ENCODE results near the gene ZC3H15. TPM values are rescaled to one million over a fixed set of nuclear protein-coding genes. Genes with fewer than 3 reads are reported as not detected.
"Not testable (repeated sequence)": the region's sequence is repeated elsewhere in the genome, so short reads cannot be mapped to it uniquely, and the experiment has no call there.

The ZC3H15 gene
- polyA plus RNA-seq, 3 donors, result 39.3 to 50.3 (median 48.8) TPM

- H3K27ac ChIP-seq (ENCODE audit: low read depth, low read length), result peak overlapping the region; percentile 63
- 0 to 1% (median 0%) methylated on average over 10 of the region's 10 CpGs for WGBS, 3 donors
Measured at GRCh38 chr2:186485576-186485870, 537 bp upstream of the ZC3H15 start.

DNA sequence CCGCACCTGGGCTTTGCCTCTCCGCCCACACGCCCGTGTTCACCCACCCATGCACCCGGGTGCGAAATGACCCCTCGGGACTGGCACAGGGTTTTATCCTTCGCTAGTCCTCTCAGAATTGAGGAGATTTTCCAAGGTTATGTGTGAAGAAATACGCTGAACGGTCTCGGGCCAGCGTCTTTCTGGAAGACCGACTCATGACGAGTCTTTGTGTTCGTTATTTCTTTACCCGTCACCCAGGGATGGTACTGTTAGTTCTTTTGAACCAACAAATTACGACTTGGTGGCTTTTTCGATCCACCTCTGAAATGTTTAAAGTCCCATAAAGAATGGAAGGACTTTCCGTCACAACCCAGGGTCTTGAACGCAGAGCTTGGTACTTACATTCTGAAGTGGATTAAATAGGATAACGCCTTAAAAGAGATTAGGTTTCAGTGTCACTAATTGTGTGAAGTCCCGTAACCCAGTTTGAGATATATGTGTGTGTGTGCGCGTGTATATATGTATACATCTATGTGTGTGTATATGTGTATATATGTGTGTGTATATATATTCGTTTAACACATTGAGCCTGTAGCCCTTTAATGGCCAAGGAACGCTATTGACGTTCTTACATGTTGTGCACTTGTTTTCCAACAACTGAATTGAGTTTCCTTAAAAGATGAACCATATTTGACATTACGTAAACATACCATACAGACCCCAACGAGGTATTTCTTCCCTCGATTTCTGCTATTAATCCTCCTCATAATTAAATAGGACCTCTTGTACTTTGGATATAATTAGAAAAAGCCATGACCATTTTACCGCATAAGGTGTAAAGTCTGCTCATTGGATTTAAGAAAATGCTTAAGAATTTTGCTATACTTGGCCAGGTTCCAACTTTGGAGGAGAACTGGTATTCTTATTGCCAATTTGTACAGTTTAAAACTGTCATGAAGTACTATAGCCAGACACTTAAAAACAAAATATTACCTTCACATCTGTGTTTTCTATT is 889 bp downstream of the ZC3H15 start:
- H3K27ac ChIP-seq (ENCODE audit: low read depth, low read length), result no peak overlapping the region
- 1 to 2% (median 1%) methylated on average over 31 of the region's 31 CpGs for WGBS, 3 donors

DNA sequence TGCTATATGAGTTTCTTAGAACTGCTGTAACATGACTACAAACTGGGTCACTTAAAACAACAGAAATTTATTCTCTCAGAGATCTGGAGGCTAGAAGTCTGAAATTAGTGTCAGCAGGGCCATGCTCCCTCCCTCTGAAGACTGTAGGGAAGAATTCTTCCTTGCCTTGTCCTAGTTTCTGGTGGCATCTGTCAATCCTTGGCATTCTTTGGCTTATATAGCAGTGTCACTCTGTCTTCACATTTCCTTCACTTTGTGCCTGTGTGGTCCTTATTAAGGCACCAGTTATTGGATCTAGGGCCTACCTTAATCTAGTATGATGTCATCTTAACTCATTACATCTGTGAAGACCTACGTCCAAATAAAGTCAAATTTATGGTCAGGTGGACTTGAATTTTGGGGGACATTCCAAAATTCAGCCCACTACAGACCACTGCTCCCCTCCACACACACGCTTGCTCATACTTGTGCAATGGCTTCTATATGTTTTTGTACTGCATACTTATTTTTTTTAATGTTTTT is 7.6 kb downstream of the ZC3H15 start:
- H3K27ac ChIP-seq (ENCODE audit: low read depth, low read length), result no peak overlapping the region
- WGBS, 3 donors, result 80 to 90% (median 87%) methylated on average over 2 of the region's 2 CpGs

- H3K27ac ChIP-seq (ENCODE audit: low read depth, low read length), result no peak overlapping the region
- 81 to 95% (median 92%) methylated on average over 7 of the region's 7 CpGs for WGBS, 3 donors
Measured at GRCh38 chr2:186496401-186496800, 10.3 kb downstream of the ZC3H15 start.

DNA sequence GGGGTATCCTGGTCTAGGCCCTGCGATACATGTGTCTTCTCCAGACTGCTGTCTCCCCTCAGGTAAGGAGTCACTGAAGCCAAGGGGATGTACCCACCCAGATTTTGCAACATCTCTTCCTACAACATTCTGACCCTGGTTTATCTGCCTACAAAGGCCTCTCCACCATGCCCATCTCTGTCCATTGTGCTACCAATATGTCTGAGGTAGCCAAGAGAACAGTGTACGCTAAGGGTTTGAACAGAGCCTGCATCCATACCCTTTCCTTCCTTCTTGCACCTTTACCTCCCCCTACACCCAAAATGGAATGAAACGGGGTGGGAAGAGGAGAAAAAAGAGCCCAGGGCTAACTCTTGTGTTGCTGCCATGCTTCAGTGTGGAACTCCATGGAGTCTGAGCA is 11.9 kb downstream of the ZC3H15 start:
- 79 to 92% (median 90%) methylated on average over 3 of the region's 3 CpGs for WGBS, 3 donors
- H3K27ac ChIP-seq (ENCODE audit: low read depth, low read length), result no peak overlapping the region

DNA sequence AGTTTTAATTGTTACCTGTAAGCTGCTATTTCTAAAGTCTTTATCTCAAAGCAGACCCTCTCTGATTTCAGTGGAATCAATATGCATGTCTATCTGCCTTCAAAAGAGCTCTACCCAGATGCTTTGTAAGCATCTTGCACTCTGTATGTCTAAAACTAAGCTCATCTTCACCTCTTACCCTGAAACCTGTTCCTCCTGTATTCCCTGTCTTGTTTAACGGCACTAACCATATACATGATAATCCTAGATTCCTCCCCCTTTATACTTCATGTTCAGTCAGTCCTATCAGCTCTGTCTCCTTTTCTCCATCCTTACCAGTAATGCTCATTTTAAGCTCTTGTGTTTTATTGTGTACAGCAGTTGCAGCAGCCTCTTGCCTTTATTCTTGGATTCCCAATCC is 12.8 kb downstream of the ZC3H15 start:
- H3K27ac ChIP-seq (ENCODE audit: low read depth, low read length), result no peak overlapping the region
- WGBS, 3 donors, result 38 to 48% (median 48%) methylated on average over 1 of the region's 1 CpG

- WGBS, 3 donors, result 64 to 77% (median 71%) methylated on average over 5 of the region's 5 CpGs
- no peak overlapping the region for H3K27ac ChIP-seq (ENCODE audit: low read depth, low read length)
Measured at GRCh38 chr2:186503827-186504606, 18.0 kb downstream of the ZC3H15 start.

- 90 to 92% (median 90%) methylated on average over 3 of the region's 3 CpGs for WGBS, 3 donors
- H3K27ac ChIP-seq (ENCODE audit: low read depth, low read length), result no peak overlapping the region
Measured at GRCh38 chr2:186508263-186508662, 22.2 kb downstream of the ZC3H15 start.

DNA sequence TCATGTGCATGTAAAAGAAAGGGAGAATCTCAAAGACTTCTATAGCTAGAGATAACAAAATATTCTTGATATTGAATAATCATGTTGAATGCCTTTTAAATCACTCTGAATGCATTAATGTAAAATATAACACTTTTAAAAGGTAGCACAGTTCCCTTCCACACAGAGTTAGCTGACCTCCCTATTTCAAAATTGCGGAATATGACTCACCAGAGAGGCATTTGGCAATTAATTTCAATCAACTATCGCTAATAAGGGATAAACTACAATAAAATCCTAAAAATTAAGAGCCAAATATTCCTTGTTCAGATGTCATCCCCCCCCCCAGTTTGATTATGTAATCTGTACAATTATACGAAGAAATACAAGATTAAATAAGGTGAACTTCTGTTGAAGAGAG is 29.3 kb downstream of the ZC3H15 start:
- no peak overlapping the region for H3K27ac ChIP-seq (ENCODE audit: low read depth, low read length)
- 65 to 72% (median 67%) methylated on average over 3 of the region's 3 CpGs for WGBS, 3 donors

- no peak overlapping the region for H3K27ac ChIP-seq (ENCODE audit: low read depth, low read length)
- 69 to 100% (median 91%) methylated on average over 1 of the region's 1 CpG for WGBS, 3 donors
Measured at GRCh38 chr2:186516396-186516795, 30.3 kb downstream of the ZC3H15 start.

DNA sequence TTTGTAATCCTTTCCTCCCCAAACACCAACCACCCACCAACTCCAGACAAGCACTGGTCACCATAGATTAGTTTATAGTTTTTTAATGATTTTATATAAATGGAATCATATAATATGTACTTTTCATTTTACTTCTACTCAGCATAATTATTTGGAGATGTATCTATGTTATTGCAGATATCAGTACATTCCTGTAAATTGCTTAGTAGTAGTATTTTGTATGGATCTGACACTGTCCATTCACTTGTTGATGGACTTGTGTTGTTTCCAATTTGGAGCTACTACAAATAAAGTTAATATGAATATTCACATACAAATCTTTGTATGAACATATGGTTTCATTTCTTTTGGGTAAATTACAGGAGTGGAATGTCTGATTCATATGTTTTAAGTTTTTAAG is 31.0 kb downstream of the ZC3H15 start:
- no peak overlapping the region for H3K27ac ChIP-seq (ENCODE audit: low read depth, low read length)

DNA sequence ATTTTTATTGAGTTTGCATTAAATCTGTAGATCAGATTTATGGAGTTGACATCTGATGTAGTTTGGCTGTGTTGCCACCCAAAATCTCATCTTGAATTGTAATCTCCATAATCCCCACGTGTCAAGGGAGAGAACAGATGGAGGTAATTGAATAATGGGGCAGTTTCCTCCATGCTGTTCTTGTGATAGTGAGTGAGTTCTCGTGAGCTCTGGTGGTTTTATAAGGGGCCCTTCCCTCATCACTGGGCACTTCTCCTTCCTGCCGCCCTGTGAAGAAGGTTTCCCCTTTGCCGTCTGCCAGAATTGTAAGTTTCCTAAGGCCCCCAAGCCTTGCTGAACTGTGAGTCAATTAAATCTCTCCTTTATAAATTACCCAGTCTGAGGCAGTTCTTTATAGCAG is 32.2 kb downstream of the ZC3H15 start:
- WGBS, 3 donors, result 56 to 93% (median 58%) methylated on average over 4 of the region's 4 CpGs
- no peak overlapping the region for H3K27ac ChIP-seq (ENCODE audit: low read depth, low read length)

DNA sequence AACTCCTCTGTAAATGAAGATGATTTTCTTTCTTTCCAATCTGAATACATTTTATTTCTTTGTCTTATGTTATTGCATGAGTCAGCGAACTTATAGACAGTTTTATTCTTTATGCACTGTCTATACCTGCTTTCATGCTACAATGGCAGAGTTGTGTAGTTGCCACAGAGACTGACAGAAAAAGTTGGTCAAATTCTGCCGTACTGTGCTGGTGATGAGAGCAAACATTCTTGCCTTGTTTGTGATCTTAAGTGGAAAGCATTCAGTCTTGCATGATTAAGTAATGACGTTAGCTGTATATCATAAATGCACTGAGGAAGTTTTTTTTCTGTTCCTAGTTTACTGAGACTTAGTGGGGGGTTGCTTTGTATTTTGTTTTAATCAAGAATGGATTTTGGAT is 32.9 kb downstream of the ZC3H15 start:
- WGBS, 3 donors, result 70 to 91% (median 91%) methylated on average over 3 of the region's 3 CpGs
- H3K27ac ChIP-seq (ENCODE audit: low read depth, low read length), result no peak overlapping the region

DNA sequence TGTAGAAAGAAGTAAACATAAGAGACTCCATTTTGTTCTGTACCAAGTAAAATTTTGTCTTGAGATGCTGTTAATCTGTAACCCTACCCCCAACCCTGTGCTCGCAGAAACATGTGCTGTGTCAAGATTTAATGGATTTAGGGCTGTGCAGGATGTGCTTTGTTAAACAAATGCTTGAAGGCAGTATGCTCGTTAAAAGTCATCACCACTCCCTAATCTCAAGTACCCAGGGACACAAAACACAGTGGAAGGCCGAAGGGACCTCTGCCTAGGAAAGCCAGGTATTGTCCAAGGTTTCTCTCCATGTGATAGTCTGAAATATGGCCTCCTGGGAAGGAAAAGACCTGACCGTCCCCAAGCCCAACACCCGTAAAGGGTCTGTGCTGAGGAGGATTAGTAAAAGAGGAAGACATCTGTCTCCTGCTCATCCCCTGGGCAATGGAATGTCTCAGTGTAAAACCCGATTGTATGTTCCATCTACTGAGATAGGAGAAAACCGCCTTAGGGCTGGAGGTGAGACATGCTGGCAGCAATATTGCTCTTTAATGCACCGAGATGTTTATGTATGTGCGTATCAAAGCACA is 35.6 kb downstream of the ZC3H15 start:
- WGBS, 3 donors, result 85 to 91% (median 87%) methylated on average over 9 of the region's 9 CpGs
- not testable (repeated sequence) for H3K27ac ChIP-seq (ENCODE audit: low read depth, low read length)

DNA sequence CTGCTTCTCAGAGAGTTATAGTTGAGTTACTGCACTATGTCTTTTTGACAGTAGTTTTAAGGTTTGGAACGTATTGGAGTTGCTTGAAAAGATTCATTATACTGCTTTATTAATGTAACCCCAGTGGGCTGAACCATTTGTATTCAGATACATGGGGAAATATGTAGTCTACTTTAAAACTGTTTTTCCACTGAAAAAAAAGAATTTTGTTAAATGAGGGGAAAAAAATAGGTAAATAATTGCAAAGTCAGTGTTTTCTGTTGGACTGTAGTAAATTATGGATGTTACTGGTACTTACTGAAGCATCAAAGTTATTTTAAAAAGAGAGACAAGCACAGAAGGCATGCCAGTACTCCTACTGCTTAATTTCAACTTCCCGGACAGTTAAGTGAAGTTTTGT is 36.4 kb downstream of the ZC3H15 start:
- WGBS, 3 donors, result 73 to 84% (median 81%) methylated on average over 2 of the region's 2 CpGs

GRCh38 chr2:186523791-186524190 is 37.7 kb downstream of the ZC3H15 start:
- H3K27ac ChIP-seq (ENCODE audit: low read depth, low read length), result no peak overlapping the region
- WGBS, 3 donors, result 50 to 70% (median 61%) methylated on average over 1 of the region's 1 CpG

More for the DNA sequence above, 36.4 kb downstream of the ZC3H15 start:
- no peak overlapping the region for H3K27ac ChIP-seq (ENCODE audit: low read depth, low read length)

- H3K27ac ChIP-seq (ENCODE audit: low read depth, low read length), result no peak overlapping the region
- 60 to 61% (median 61%) methylated on average over 2 of the region's 2 CpGs for WGBS, 3 donors
Measured at GRCh38 chr2:186526281-186526680, 40.2 kb downstream of the ZC3H15 start.

- 94 to 96% (median 96%) methylated on average over 3 of the region's 3 CpGs for WGBS, 3 donors
- H3K27ac ChIP-seq (ENCODE audit: low read depth, low read length), result no peak overlapping the region
Measured at GRCh38 chr2:186530314-186530713, 44.3 kb downstream of the ZC3H15 start.

DNA sequence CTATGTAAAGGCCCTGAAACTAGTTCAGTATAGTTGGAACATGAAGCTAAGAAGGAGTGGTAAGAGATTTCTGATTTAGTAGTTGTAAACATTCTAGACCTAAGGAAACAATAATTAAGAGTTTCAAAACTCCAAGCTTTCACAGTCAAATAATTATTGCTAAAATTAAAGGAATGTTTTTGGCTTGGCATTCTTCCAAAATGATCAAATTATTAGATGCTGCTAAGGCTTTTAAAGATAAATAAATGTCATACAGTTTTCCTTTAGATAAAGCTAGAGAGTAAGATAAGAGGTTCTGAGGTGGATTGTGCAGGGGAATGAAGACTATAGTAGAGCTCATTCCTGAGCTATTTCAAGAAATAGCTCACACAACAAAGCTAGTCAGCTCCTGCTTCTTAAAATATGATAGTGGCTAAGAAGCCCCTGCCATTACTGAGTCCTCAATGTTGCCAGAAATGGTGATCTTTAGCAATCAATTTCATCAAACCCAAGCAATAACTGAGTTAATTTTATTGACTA is 45.3 kb downstream of the ZC3H15 start:
- no peak overlapping the region for H3K27ac ChIP-seq (ENCODE audit: low read depth, low read length)

All from adipose tissue (tissue), 3 donors.